SK-N-SH (cell line): ENCODE measurements around the gene RARA.

Experiments used
- CHD2 ChIP-seq: fragments of 150-350 bp; IDR thresholded peaks from 2 replicates; pipeline ENCODE4 v1.6.1; 2018; ENCODE audit warnings: low read length; ENCODE audit not compliant: partially characterized antibody
- CTCF ChIP-seq: fragments of 200-600 bp; sonication (generic); IDR thresholded peaks from 2 replicates; pipeline ENCODE4 v1.6.1; 2017; ENCODE audit warnings: antibody characterized with exemption, mild to moderate bottlenecking, moderate library complexity
- EP300 ChIP-seq, 2 experiments: IDR thresholded peaks; 2 replicates each; pipeline versions ENCODE4 v1.4.0 to v1.6.1; 2012; ENCODE audit warnings: borderline replicate concordance in 1 of 2, low read depth in 1 of 2, low read length in 1 of 2
- EZH2phosphoT487 ChIP-seq: fragments of 200-600 bp; sonication (generic); IDR thresholded peaks from 2 replicates; pipeline ENCODE4 v1.6.1; 2017; ENCODE audit warnings: low read depth, mixed run types, mild to moderate bottlenecking, antibody characterized with exemption, moderate library complexity, borderline replicate concordance
- MAX ChIP-seq: IDR thresholded peaks from 2 replicates; pipeline ENCODE4 v1.4.0; 2012; ENCODE audit warnings: low read depth
- REST ChIP-seq: IDR thresholded peaks from 2 replicates; pipeline ENCODE4 v1.6.1; 2012; ENCODE audit warnings: mild to moderate bottlenecking, low read depth, low read length, moderate library complexity
- RFX5 ChIP-seq: IDR thresholded peaks from 2 replicates; pipeline ENCODE4 v1.6.1; 2012; ENCODE audit warnings: mild to moderate bottlenecking, improper control_type of control experiment, low read length
- SIN3A ChIP-seq: IDR thresholded peaks from 2 replicates; pipeline ENCODE4 v1.6.1; 2012; ENCODE audit warnings: low read depth, mild to moderate bottlenecking, low read length, moderate library complexity, borderline replicate concordance
- TCF12 ChIP-seq: IDR thresholded peaks from 2 replicates; pipeline ENCODE4 v1.4.0; 2012
- USF2 ChIP-seq: fragments of 150-350 bp; IDR thresholded peaks from 2 replicates; pipeline ENCODE4 v1.6.1; 2017; ENCODE audit warnings: antibody characterized with exemption, low read length, low read depth, borderline replicate concordance
- YY1 ChIP-seq: IDR thresholded peaks from 2 replicates; pipeline ENCODE4 v1.4.0; 2012; ENCODE audit warnings: low read depth, mild to moderate bottlenecking

- no peak for TF ChIP-seq CHD2
- no peak for TF ChIP-seq CTCF
- TF ChIP-seq EP300 (IDR thresholded peaks at IDR 0.05; ENCODE audit: borderline replicate concordance in 1 of 2, low read depth in 1 of 2, low read length in 1 of 2) = no peak
- TF ChIP-seq REST = no peak
- no peak for TF ChIP-seq EZH2phosphoT487
- TF ChIP-seq USF2 = no peak
- TF ChIP-seq TCF12 = no peak
- no peak for TF ChIP-seq YY1
- TF ChIP-seq RFX5 = no peak
- TF ChIP-seq SIN3A = no peak
- no peak for TF ChIP-seq MAX
Measured at GRCh38 chr17:40287159-40287493, 21.9 kb upstream of the RARA start.
